Osteocyte (in vitro differentiated cells): ENCODE results near the gene TARS3. TPM values are rescaled to one million over a fixed set of nuclear protein-coding genes. Genes with fewer than 3 reads are reported as not detected.
A peak's percentile ranks its signal among the peaks of the same experiment; 100 is the strongest.

Experiments used
- DNase-seq: peaks from one replicate; pipeline ENCODE4 v3.0.0; 2021; ENCODE audit warnings: mixed read lengths; ENCODE audit not compliant: unreplicated experiment; ENCODE audit errors: extremely low spot score
- H3K27ac Mint-ChIP-seq: one replicate; pipeline ENCODE4 v1.8.0; 2021; ENCODE audit warnings: mild to moderate bottlenecking, mixed read lengths; ENCODE audit not compliant: unreplicated experiment
- H3K27me3 Mint-ChIP-seq: one replicate; pipeline ENCODE4 v1.8.0; 2021; ENCODE audit warnings: mixed read lengths; ENCODE audit not compliant: unreplicated experiment
- H3K36me3 Mint-ChIP-seq: one replicate; pipeline ENCODE4 v1.8.0; 2021; ENCODE audit warnings: mixed read lengths; ENCODE audit not compliant: unreplicated experiment
- H3K4me1 Mint-ChIP-seq: one replicate; pipeline ENCODE4 v1.8.0; 2021; ENCODE audit warnings: mixed read lengths; ENCODE audit not compliant: unreplicated experiment
- H3K4me3 Mint-ChIP-seq: one replicate; pipeline ENCODE4 v1.8.0; 2021; ENCODE audit warnings: mild to moderate bottlenecking, moderate library complexity, mixed read lengths; ENCODE audit not compliant: unreplicated experiment
- H3K9me3 Mint-ChIP-seq: one replicate; pipeline ENCODE4 v1.8.0; 2021; ENCODE audit warnings: mixed read lengths; ENCODE audit not compliant: unreplicated experiment
- CTCF ChIP-seq: fragments of 200-600 bp; sonication (generic); IDR thresholded peaks from 2 replicates; pipeline ENCODE4 v1.5.0; 2021; ENCODE audit warnings: antibody characterized with exemption, mild to moderate bottlenecking, moderate library complexity
- total RNA-seq: library from RNA; stranded (reverse); gene quantifications from 2 replicates; pipeline ENCODE4 v1.2.1, GENCODE V29; 2021

The TARS3 gene
- total RNA-seq, 1 donor from 2014 or later = 16.0 TPM

- Mint-ChIP-seq H3K27ac (no peak overlapping the region), H3K4me1 (peaks cover 7% of the 10 kb centered on the region), H3K27me3 (no peaks in the 10 kb centered on the region), H3K9me3 (no peaks in the 10 kb centered on the region), H3K4me3 (no peak overlapping the region), H3K36me3 (peaks cover 37% of the 10 kb centered on the region)
- no peak for DNase-seq
- peak; percentile 92 for TF ChIP-seq CTCF
Measured at GRCh38 chr15:101641129-101641764, 83.0 kb downstream of the TARS3 start.

GRCh38 chr15:101639667-101640066, 84.6 kb downstream of the TARS3 start:
- H3K4me1 Mint-ChIP-seq = peaks cover 7% of the 10 kb centered on the region

GRCh38 chr15:101637919-101638318, 86.4 kb downstream of the TARS3 start:
- no peak for TF ChIP-seq CTCF
- no peak overlapping the region for H3K4me3 Mint-ChIP-seq
- H3K27ac Mint-ChIP-seq = no peak overlapping the region
- H3K4me1 Mint-ChIP-seq = peaks cover 7% of the 10 kb centered on the region
- no peaks in the 10 kb centered on the region for H3K27me3 Mint-ChIP-seq
- H3K9me3 Mint-ChIP-seq = no peaks in the 10 kb centered on the region
- DNase-seq = no peak
- H3K36me3 Mint-ChIP-seq = peaks cover 14% of the 10 kb centered on the region

More at GRCh38 chr15:101639667-101640066, 84.6 kb downstream of the TARS3 start:
- Mint-ChIP-seq H3K36me3 (peaks cover 22% of the 10 kb centered on the region), H3K4me3 (no peak overlapping the region), H3K9me3 (no peaks in the 10 kb centered on the region), H3K27ac (no peak overlapping the region), H3K27me3 (no peaks in the 10 kb centered on the region)
- DNase-seq = no peak
- no peak for TF ChIP-seq CTCF

- H3K27me3 Mint-ChIP-seq = no peaks in the 10 kb centered on the region
- no peak for DNase-seq
- H3K4me3 Mint-ChIP-seq = no peak overlapping the region
- TF ChIP-seq CTCF = no peak
- no peaks in the 10 kb centered on the region for H3K9me3 Mint-ChIP-seq
- peaks cover 4% of the 10 kb centered on the region for H3K4me1 Mint-ChIP-seq
- H3K27ac Mint-ChIP-seq = no peak overlapping the region
- peaks cover 14% of the 10 kb centered on the region for H3K36me3 Mint-ChIP-seq
Measured at GRCh38 chr15:101637516-101637915, 86.8 kb downstream of the TARS3 start.

- DNase-seq = no peak
- peaks cover 3% of the 10 kb centered on the region for H3K4me1 Mint-ChIP-seq
- no peak overlapping the region for H3K27ac Mint-ChIP-seq
- H3K4me3 Mint-ChIP-seq = no peak overlapping the region
- peaks cover 11% of the 10 kb centered on the region for H3K36me3 Mint-ChIP-seq
- H3K9me3 Mint-ChIP-seq = no peaks in the 10 kb centered on the region
- no peak for TF ChIP-seq CTCF
- H3K27me3 Mint-ChIP-seq = no peaks in the 10 kb centered on the region
Measured at GRCh38 chr15:101637038-101637437, 87.2 kb downstream of the TARS3 start.
